Colonic mucosa (tissue), 4 donors: ENCODE results near the gene MVD. TPM values are rescaled to one million over a fixed set of nuclear protein-coding genes. Genes with fewer than 3 reads are reported as not detected.

ENCODE experiments used
- DNase-seq: peaks from one replicate; pipeline ENCODE4 v3.0.0-alpha.2; 2020
- H3K27ac ChIP-seq: fragments of 200-600 bp; one replicate; pipeline ENCODE4 v1.8.0; 2021
- H3K27me3 ChIP-seq: fragments of 200-600 bp; one replicate; pipeline ENCODE4 v1.8.0; 2021
- H3K36me3 ChIP-seq: fragments of 200-600 bp; one replicate; pipeline ENCODE4 v1.8.0; 2021
- H3K4me1 ChIP-seq: fragments of 200-600 bp; one replicate; pipeline ENCODE4 v1.8.0; 2021; ENCODE audit warnings: mild to moderate bottlenecking
- H3K4me3 ChIP-seq: fragments of 200-600 bp; one replicate; pipeline ENCODE4 v1.8.0; 2021
- H3K9ac ChIP-seq, 2 donors: one replicate each; pipeline ENCODE4 v1.7.0; 2013; ENCODE audit warnings: control low read depth in 2 of 2, low read depth in 2 of 2, low read length in 2 of 2
- H3K9me3 ChIP-seq: fragments of 200-600 bp; one replicate; pipeline ENCODE4 v1.8.0; 2021
- intact Hi-C: fragments of 100-400 bp; cut with DNase I; formaldehyde crosslinking; loops from one replicate; pipeline ENCODE4 v1.14.1; 2022
- total RNA-seq, 2 donors: library from RNA; stranded (reverse); fragmentation: NEBNext Ultra II Directional in 1 of 2; extraction: Animal tissue kit (Norgen Biotek cat#: 25700) in 1 of 2; gene quantifications; one replicate each; pipeline ENCODE4 v1.2.1, GENCODE V29; 2021
- TF ChIP-seq, protein P1 (sequence below): fragments of 200-600 bp; IDR thresholded peaks from one replicate; pipeline ENCODE4 v1.8.0; 2022; ENCODE audit warnings: antibody characterized with exemption, mild to moderate bottlenecking
- donor health status: healthy.
- donor health status: DM: no; HTN: no; CAD: no.
- donor health status: DM: no; HTN: no; CAD: no.

Gene MVD
- total RNA-seq, 2 donors from 2014 or later: 86.2 to 132 TPM

GRCh38 chr16:88655733-88656281, 7.1 kb downstream of the MVD start:
- Histone ChIP-seq H3K9me3 (no peaks in the 10 kb centered on the region), H3K9ac (no peak overlapping the region), H3K27me3 (no peaks in the 10 kb centered on the region), H3K27ac (no peak overlapping the region), H3K4me3 (no peak overlapping the region), H3K36me3 (no peaks in the 10 kb centered on the region), H3K4me1 (peaks cover 8% of the 10 kb centered on the region)
- TF ChIP-seq, protein P1, sequence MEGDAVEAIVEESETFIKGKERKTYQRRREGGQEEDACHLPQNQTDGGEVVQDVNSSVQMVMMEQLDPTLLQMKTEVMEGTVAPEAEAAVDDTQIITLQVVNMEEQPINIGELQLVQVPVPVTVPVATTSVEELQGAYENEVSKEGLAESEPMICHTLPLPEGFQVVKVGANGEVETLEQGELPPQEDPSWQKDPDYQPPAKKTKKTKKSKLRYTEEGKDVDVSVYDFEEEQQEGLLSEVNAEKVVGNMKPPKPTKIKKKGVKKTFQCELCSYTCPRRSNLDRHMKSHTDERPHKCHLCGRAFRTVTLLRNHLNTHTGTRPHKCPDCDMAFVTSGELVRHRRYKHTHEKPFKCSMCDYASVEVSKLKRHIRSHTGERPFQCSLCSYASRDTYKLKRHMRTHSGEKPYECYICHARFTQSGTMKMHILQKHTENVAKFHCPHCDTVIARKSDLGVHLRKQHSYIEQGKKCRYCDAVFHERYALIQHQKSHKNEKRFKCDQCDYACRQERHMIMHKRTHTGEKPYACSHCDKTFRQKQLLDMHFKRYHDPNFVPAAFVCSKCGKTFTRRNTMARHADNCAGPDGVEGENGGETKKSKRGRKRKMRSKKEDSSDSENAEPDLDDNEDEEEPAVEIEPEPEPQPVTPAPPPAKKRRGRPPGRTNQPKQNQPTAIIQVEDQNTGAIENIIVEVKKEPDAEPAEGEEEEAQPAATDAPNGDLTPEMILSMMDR: no peak
- intact Hi-C loops: no loop called here
- DNase-seq: no peak

- Histone ChIP-seq H3K36me3 (no peaks in the 10 kb centered on the region), H3K9me3 (no peaks in the 10 kb centered on the region), H3K27ac (no peak overlapping the region), H3K9ac (no peak overlapping the region), H3K27me3 (no peaks in the 10 kb centered on the region), H3K4me1 (peaks cover 8% of the 10 kb centered on the region), H3K4me3 (no peak overlapping the region)
- TF ChIP-seq, protein P1: no peak
- no peak for DNase-seq
- intact Hi-C loops: no loop called here
Observed at GRCh38 chr16:88655053-88655732, 7.7 kb downstream of the MVD start.

DNA sequence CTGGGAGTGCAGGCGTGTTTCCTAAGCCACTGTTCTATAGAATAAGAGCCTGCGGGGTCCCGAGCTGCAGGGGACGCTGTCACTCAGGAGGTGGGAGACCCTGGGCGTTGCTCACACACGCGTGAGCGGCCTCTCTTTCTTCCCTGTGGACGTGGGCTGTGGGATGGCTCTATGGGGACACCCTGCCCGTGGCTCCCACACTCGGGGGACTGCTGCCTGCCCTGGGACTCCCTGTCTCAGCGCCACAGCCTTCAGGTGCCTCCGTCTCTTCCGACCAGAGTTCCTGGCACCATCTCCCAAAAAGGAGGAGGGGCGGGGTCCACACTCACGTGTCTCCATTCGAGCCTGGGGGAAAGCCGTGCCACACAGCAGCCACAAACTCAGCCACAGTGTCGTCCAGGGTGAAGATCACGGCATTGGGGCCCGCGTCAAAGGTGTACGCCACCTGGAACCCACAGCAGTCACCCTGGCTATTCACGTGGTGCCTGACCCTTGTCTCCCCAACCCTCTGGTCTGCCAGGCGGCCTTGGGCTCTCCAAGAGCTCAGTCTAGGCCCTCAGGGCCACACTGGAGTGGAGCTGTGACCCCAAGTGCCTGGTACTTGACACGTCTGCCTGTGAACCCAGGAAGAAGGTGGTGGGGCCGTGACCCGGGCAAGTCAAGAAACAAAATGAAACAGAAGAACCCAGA, 8.4 kb downstream of the MVD start:
- no peaks in the 10 kb centered on the region for H3K9me3 ChIP-seq
- H3K27me3 ChIP-seq: no peaks in the 10 kb centered on the region
- no peak overlapping the region for H3K9ac ChIP-seq
- H3K4me1 ChIP-seq: peaks cover 8% of the 10 kb centered on the region
- no peak for DNase-seq
- no peak overlapping the region for H3K27ac ChIP-seq
- H3K36me3 ChIP-seq: no peaks in the 10 kb centered on the region
- H3K4me3 ChIP-seq: no peak overlapping the region
- TF ChIP-seq, protein P1: no peak
- intact Hi-C loops: no loop called here

DNA sequence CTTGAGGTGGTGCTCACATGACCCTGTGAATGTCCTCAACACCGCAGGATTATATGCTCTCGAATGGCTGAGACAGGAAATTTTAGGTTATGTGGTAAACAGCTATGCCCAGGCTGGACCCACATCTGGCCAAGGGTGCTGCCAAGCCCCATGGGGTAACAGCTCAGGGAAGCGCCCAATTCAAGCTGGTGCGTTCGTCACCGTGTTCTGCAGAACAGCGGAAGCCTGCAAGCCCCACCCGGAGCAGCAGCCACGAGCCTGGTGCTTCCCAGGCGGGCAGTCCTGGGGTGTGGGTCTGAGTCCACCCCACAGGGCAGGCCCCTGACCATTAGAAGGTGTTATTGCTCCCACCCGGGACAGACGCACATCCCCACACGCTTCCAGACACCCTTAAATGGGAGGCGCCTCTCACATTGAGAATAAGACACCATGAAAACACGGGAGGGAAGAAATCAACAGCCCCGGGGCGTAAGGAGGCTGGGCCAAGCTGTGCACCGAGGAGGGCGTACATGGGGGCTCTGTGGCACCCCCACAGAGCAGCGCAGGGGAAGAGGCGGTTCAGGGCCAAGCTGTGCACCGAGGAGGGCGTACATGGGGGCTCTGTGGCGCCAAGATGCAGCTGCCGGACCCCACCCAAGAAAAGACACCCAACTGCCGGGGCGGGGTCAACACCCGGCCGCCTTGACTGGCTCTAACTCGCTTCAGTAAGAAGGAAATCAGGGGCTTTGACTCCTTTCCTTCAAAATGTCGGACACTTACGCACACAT, 9.1 kb downstream of the MVD start:
- Histone ChIP-seq H3K9ac (no peak overlapping the region), H3K4me3 (no peak overlapping the region), H3K27ac (no peak overlapping the region), H3K27me3 (no peaks in the 10 kb centered on the region), H3K36me3 (no peaks in the 10 kb centered on the region), H3K4me1 (peaks cover 8% of the 10 kb centered on the region), H3K9me3 (no peaks in the 10 kb centered on the region)
- intact Hi-C loops: no loop called here
- no peak for DNase-seq
- TF ChIP-seq, protein P1: no peak

DNA sequence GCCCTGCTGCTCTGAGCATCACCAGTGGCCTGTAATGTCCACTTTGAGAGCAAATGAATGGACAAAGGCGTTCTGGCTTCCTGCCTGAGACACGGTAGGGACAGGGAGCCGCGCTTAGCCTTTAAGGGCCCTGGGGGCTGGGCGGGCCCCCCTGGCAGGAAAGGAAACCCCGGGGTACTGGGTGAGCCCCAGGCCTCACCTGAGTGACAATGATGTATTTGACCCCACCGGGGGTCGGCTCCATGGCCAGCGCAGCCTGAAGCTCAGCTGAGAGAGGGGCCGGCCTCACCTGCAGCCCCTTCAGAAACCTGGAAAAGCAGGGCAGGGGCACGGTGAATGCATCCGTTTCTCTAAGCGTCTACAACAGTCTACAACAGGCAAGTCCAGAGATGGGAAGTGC, 9.8 kb downstream of the MVD start:
- TF ChIP-seq, protein P1: no peak
- Histone ChIP-seq H3K4me3 (no peak overlapping the region), H3K27me3 (no peaks in the 10 kb centered on the region), H3K9ac (no peak overlapping the region), H3K27ac (no peak overlapping the region), H3K9me3 (no peaks in the 10 kb centered on the region), H3K36me3 (no peaks in the 10 kb centered on the region), H3K4me1 (peaks cover 8% of the 10 kb centered on the region)
- intact Hi-C loops: no loop called here
- no peak for DNase-seq
